Colon (tissue), 2 donors: Measurements from ENCODE around the gene GNPTG.

Experiments used
- FAIRE-seq: peaks from 2 replicates; lab custom pipeline; 2012; peaks lifted over from hg19 to GRCh38; lab: Jason Lieb, UNC
- donor health status: control.
- donor health status: control.

GNPTG gene

GRCh38 chr16:1333854-1334700 is 17.7 kb upstream of the GNPTG start:
- no peak for FAIRE-seq

GRCh38 chr16:1334739-1335138 is 17.0 kb upstream of the GNPTG start:
- no peak for FAIRE-seq

- no peak for FAIRE-seq
Observed at GRCh38 chr16:1335211-1335971, 16.3 kb upstream of the GNPTG start.

GRCh38 chr16:1335996-1336395 is 15.7 kb upstream of the GNPTG start:
- no peak for FAIRE-seq

- FAIRE-seq, result no peak
Observed at GRCh38 chr16:1336619-1337018, 15.1 kb upstream of the GNPTG start.

- FAIRE-seq, result no peak
Observed at GRCh38 chr16:1337486-1337885, 14.2 kb upstream of the GNPTG start.

GRCh38 chr16:1338119-1338730 is 13.5 kb upstream of the GNPTG start:
- no peak for FAIRE-seq

- FAIRE-seq, result no peak
Observed at GRCh38 chr16:1338855-1339675, 12.7 kb upstream of the GNPTG start.

GRCh38 chr16:1340730-1341494 is 10.8 kb upstream of the GNPTG start:
- FAIRE-seq, result no peak

- FAIRE-seq, result no peak
Observed at GRCh38 chr16:1341495-1342420, 10.0 kb upstream of the GNPTG start.

GRCh38 chr16:1342526-1343427 is 9.0 kb upstream of the GNPTG start:
- no peak for FAIRE-seq

- no peak for FAIRE-seq
Observed at GRCh38 chr16:1343428-1344242, 8.1 kb upstream of the GNPTG start.

GRCh38 chr16:1344499-1344898 is 7.2 kb upstream of the GNPTG start:
- no peak for FAIRE-seq

GRCh38 chr16:1345087-1345486 is 6.6 kb upstream of the GNPTG start:
- FAIRE-seq, result no peak

- no peak for FAIRE-seq
Observed at GRCh38 chr16:1345651-1346421, 5.9 kb upstream of the GNPTG start.

GRCh38 chr16:1346422-1347285 is 5.1 kb upstream of the GNPTG start:
- no peak for FAIRE-seq
